ENCODE data around the gene CHST15. TPM values are rescaled to one million over a fixed set of nuclear protein-coding genes. Genes with fewer than 3 reads are reported as not detected.

CHST15 gene
- total and polyA plus RNA-seq, 2 of the 13 experiments (the other 11 are each of a cell fraction or from before 2014, with no cell fraction given), result 1.4 to 94.7 TPM

DNA sequence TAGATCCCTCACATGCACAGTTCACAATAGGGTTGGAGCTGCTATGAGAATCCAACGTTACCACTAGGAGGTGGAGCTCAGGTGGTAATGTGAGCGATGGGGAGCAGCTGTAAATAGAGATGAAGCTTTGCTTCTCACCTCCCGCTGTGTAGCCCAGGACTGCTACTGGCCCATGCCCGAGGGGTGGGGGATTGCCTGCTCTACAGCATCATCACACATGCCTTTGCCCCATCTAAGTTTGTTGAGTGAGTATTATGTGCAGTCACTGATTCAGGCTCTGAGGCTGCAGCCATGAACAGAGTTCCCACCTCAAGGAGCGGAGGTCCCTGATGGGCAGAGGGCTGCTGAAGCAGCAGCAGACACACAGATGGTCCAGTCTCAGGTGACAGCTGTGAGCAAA lies 94.1 kb downstream of the CHST15 start:
- ChIA-PET POLR2A (no interaction called here), CTCF (ENCODE audit: low intra/inter-chr PET ratio, low total read pairs) (no interaction called here)
- no peaks in the 10 kb centered on the region; a peak in 2 of 5 replicates for H3K27me3 ChIP-seq (ENCODE audit: control insufficient read depth in 1 of 2, insufficient read depth in 2 of 2, low read length in 2 of 2)
- intact Hi-C loops (cut with micrococcal nuclease; ENCODE audit: unreplicated experiment) (loop anchor here (10.0 kb wide), 2 partner anchors 156 to 256 kb away; no protein-coding TSS in a partner anchor), in situ Hi-C loops (cut with HindIII; ENCODE audit: extremely low pct_ligation_motif_present, low pct_unique_long_range_greater_than_20kb) (loop anchor here (5.0 to 25.0 kb wide), 3 partner anchors 93 to 388 kb away; partner anchors contain the start of gene CHST15)
- DNase-seq (ENCODE audit: low spot score) (no peak), FAIRE-seq (no peak), ATAC-seq (no peak)
- H3K9ac ChIP-seq (ENCODE audit: insufficient read depth, low read depth, low read length), result no peak overlapping the region
- peaks cover 54% of the 10 kb centered on the region for H3K4me1 ChIP-seq (ENCODE audit: insufficient read depth, low read length)
- H2AFZ ChIP-seq (ENCODE audit: low read length), result no peak overlapping the region
- H3K27ac ChIP-seq (ENCODE audit: extremely low read length, insufficient read depth, low read length), result no peak overlapping the region
- BruUV-seq (replicated peaks), result no TSS peak
- no peaks in the 10 kb centered on the region for H3K79me2 ChIP-seq (ENCODE audit: insufficient read depth, low read length)
- WGBS (ENCODE audit: low lambda C conversion rate), result 100% methylated on average over 1 of the region's 5 CpGs
- H4K20me1 ChIP-seq (ENCODE audit: insufficient read depth, low read length), result peaks cover 3% of the 10 kb centered on the region; the same call in 1 of the 2 replicates
- TF ChIP-seq ARNT2 (CRISPR knock-in tag; IDR thresholded peaks at IDR 0.05; ENCODE audit: low read depth) (no peak), STAG1 (CRISPR knock-in tag; IDR thresholded peaks at IDR 0.05) (0 out of 2 replicates have a peak, but pooled peaks have one; percentile 5)
- H3K4me2 ChIP-seq (ENCODE audit: low read depth, low read length), result no peak overlapping the region
- no peak overlapping the region for H3K4me3 ChIP-seq (replicated peaks in 1 of 3; ENCODE audit: insufficient read depth in 1 of 3, low read depth in 2 of 3, low read length in 3 of 3)
- no peaks in the 10 kb centered on the region for H3K9me3 ChIP-seq (ENCODE audit: low read length)
- no peaks in the 10 kb centered on the region for H3K36me3 ChIP-seq (replicated peaks in 1 of 2; ENCODE audit: control insufficient read depth in 1 of 2, insufficient read depth in 2 of 2, low read length in 2 of 2)

DNA sequence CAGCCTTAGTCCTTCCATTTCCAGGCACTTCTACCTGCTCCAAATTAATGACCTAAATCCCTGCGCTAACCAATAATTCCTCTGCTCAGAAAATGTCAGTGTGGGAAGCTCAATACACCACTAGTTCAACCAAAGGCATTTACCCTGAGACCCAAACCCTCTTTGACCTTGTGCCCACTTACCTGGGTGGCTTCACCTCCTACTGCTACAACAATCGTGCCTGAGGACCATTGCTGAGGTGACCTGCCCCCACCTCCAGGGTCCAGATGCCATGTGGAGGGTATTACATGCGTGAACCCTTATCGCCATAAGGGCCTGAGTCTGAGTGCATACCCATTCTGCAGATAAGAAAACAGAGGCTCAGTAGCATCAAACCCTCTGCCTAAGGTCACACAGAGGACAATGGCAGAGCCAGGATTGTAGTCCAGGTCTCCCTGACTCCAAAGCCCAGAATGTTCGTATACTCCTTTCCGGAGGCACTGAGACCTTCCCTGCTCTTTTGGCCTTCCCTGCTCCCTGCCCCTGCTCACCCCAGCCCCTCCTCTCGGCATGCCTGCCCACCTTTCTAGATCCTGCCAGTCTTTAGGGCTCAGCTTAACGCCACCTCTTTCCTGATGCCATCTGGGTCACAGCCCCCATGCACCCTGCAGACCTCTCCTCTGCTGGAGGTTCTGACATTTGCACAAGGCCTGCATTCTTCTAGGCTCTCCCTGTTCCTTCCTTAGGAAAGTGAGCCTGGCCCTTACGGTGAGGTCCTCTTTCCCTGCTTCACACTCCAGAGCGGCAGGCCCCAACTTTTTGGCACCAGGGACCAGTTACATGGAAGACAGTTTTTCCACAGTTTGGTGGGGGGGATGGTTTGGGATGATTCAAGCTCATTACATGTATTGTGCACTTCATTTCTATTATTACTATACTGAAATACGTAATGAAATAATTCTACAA lies 94.9 kb downstream of the CHST15 start:
- POLR2A ChIA-PET, result no interaction called here

More for the DNA sequence above, 94.9 kb downstream of the CHST15 start:
- no peak overlapping the region for H3K27ac ChIP-seq (ENCODE audit: extremely low read length, insufficient read depth, low read length)
- H3K4me2 ChIP-seq (ENCODE audit: low read depth, low read length), result no peak overlapping the region
- intact Hi-C loops (cut with micrococcal nuclease; ENCODE audit: unreplicated experiment), result loop anchor here (10.0 kb wide), 2 partner anchors 156 to 256 kb away; no protein-coding TSS in a partner anchor
- 94% methylated on average over 10 of the region's 11 CpGs for WGBS (ENCODE audit: low lambda C conversion rate)
- no peaks in the 10 kb centered on the region for H3K36me3 ChIP-seq (replicated peaks in 1 of 2; ENCODE audit: control insufficient read depth in 1 of 2, insufficient read depth in 2 of 2, low read length in 2 of 2)
- peaks cover 3% of the 10 kb centered on the region; the same call in 1 of the 2 replicates for H4K20me1 ChIP-seq (ENCODE audit: insufficient read depth, low read length)
- ATAC-seq (no peak), DNase-seq (ENCODE audit: low spot score) (no peak), FAIRE-seq (no peak)
- peaks cover 3 to 7% of the 10 kb centered on the region in 2 experiments; a peak in 3 of 5 replicates for H3K27me3 ChIP-seq (ENCODE audit: control insufficient read depth in 1 of 2, insufficient read depth in 2 of 2, low read length in 2 of 2)
- H3K9me3 ChIP-seq (ENCODE audit: low read length), result no peaks in the 10 kb centered on the region
- no TSS peak for BruUV-seq (replicated peaks)
- peaks cover 49% of the 10 kb centered on the region for H3K4me1 ChIP-seq (ENCODE audit: insufficient read depth, low read length)
- no peak overlapping the region for H3K4me3 ChIP-seq (replicated peaks in 1 of 3; ENCODE audit: insufficient read depth in 1 of 3, low read depth in 2 of 3, low read length in 3 of 3)
- no peak overlapping the region for H2AFZ ChIP-seq (ENCODE audit: low read length)
- CTCF ChIA-PET (ENCODE audit: low intra/inter-chr PET ratio, low total read pairs), result no interaction called here
- TF ChIP-seq, protein P1, sequence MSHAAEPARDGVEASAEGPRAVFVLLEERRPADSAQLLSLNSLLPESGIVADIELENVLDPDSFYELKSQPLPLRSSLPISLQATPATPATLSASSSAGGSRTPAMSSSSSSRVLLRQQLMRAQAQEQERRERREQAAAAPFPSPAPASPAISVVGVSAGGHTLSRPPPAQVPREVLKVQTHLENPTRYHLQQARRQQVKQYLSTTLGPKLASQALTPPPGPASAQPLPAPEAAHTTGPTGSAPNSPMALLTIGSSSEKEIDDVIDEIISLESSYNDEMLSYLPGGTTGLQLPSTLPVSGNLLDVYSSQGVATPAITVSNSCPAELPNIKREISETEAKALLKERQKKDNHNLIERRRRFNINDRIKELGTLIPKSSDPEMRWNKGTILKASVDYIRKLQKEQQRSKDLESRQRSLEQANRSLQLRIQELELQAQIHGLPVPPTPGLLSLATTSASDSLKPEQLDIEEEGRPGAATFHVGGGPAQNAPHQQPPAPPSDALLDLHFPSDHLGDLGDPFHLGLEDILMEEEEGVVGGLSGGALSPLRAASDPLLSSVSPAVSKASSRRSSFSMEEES (CRISPR knock-in tag; IDR thresholded peaks at IDR 0.05), result no peak
- TF ChIP-seq POLR2A (IDR thresholded peaks at IDR 0.05; ENCODE audit: insufficient read depth in 1 of 2, low read depth in 2 of 2, low read length in 2 of 2), result 0 out of 4 replicates have a peak, but pooled peaks of 1 of the 2 experiments have one; percentile 36
- peak; percentile 84 for TF ChIP-seq ZNF629 (CRISPR knock-in tag; conservative IDR thresholded peaks at IDR 0.05)
- TF ChIP-seq AKAP8 (CRISPR knock-in tag; IDR thresholded peaks at IDR 0.05), result 0 out of 2 replicates have a peak, but pooled peaks have one; percentile 27
- TF ChIP-seq, protein P2, sequence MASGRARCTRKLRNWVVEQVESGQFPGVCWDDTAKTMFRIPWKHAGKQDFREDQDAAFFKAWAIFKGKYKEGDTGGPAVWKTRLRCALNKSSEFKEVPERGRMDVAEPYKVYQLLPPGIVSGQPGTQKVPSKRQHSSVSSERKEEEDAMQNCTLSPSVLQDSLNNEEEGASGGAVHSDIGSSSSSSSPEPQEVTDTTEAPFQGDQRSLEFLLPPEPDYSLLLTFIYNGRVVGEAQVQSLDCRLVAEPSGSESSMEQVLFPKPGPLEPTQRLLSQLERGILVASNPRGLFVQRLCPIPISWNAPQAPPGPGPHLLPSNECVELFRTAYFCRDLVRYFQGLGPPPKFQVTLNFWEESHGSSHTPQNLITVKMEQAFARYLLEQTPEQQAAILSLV (CRISPR knock-in tag; IDR thresholded peaks at IDR 0.05; ENCODE audit: borderline replicate concordance), result no peak
- peak; percentile 26; the same call in 1 of the 2 replicates for TF ChIP-seq ZC3H13 (CRISPR knock-in tag; IDR thresholded peaks at IDR 0.05)
- no peak overlapping the region for H3K9ac ChIP-seq (ENCODE audit: insufficient read depth, low read depth, low read length)
- no peaks in the 10 kb centered on the region for H3K79me2 ChIP-seq (ENCODE audit: insufficient read depth, low read length)
- in situ Hi-C loops (cut with HindIII; ENCODE audit: extremely low pct_ligation_motif_present, low pct_unique_long_range_greater_than_20kb), result loop anchor here (5.0 to 25.0 kb wide), 3 partner anchors 94 to 389 kb away; partner anchors contain the start of gene CHST15

All from HepG2 (cell line).